GM12878 (cell line): ENCODE measurements around the gene RASSF4. TPM values are rescaled to one million over a fixed set of nuclear protein-coding genes. Genes with fewer than 3 reads are reported as not detected.

ENCODE experiments used
- ATAC-seq: fragments of 200-7000 bp; cut with Tn5 transposase; 3 replicates; pipeline ENCODE4 v1.9.1; 2020; ENCODE audit warnings: mild to moderate bottlenecking, moderate library complexity
- BruUV-seq: library from RNA; stranded (reverse); fragments of 400-500 nt; replicated peaks from 2 replicates; lab custom pipeline; 2021; lab: Mats Ljungman, UMichigan
- CTCF ChIA-PET: fragments of 300-600 bp; sonication (Branson Sonifier 250); formaldehyde crosslinking; extraction: SDS; loops from one replicate; lab custom pipeline; 2021; ENCODE audit warnings: inconsistent platforms; lab: Yijun Ruan, JAX
- POLR2A ChIA-PET: fragments of 350-600 bp; formaldehyde crosslinking; extraction: SDS; loops from one replicate; lab custom pipeline; 2021; ENCODE audit warnings: inconsistent platforms; lab: Charles Lee
- RAD21 ChIA-PET: fragments of 300-600 bp; sonication (Branson Sonifier 250); formaldehyde crosslinking; loops from one replicate; lab custom pipeline; 2023; ENCODE audit warnings: antibody characterized with exemption; ENCODE audit not compliant: unreplicated experiment; lab: Charles Lee
- SMC1A ChIA-PET: fragments of 300-600 bp; sonication (Branson Sonifier 250); formaldehyde crosslinking; loops from one replicate; lab custom pipeline; 2023; ENCODE audit not compliant: unreplicated experiment, uncharacterized antibody; lab: Charles Lee
- DNase-seq: peaks from one replicate; pipeline ENCODE4 v3.0.0-alpha.2; 2011; ENCODE audit warnings: low read depth, low spot score
- FAIRE-seq: peaks from 3 replicates; lab custom pipeline; 2011; peaks lifted over from hg19 to GRCh38; lab: Jason Lieb, UNC
- H2AFZ ChIP-seq: 2 replicates; pipeline ENCODE4 v1.6.0; 2011; ENCODE audit warnings: low read depth, low read length, control low read depth; ENCODE audit not compliant: control insufficient read depth
- H3K27ac ChIP-seq: 2 replicates; pipeline ENCODE4 v1.5.1; 2011; ENCODE audit warnings: control low read depth; ENCODE audit not compliant: control insufficient read depth, insufficient read depth
- H3K27me3 ChIP-seq, 2 experiments: replicated peaks in 1 of 2; 2 replicates each; pipeline versions ENCODE4 v1.6.0 to v1.6.1; 2011; ENCODE audit warnings: low read length in 1 of 2; ENCODE audit not compliant: control insufficient read depth in 2 of 2, insufficient read depth in 2 of 2
- H3K36me3 ChIP-seq, 2 experiments: 2 replicates each; pipeline ENCODE4 v1.5.1; 2011; ENCODE audit warnings: low read length in 1 of 2; ENCODE audit not compliant: control insufficient read depth in 2 of 2, insufficient read depth in 2 of 2
- H3K4me1 ChIP-seq: 2 replicates; pipeline ENCODE4 v1.6.1; 2011; ENCODE audit warnings: mild to moderate bottlenecking, low read length, moderate library complexity, mixed read lengths; ENCODE audit not compliant: control insufficient read depth, insufficient read depth
- H3K4me2 ChIP-seq: 2 replicates; pipeline ENCODE4 v1.6.0; 2011; ENCODE audit warnings: control low read depth; ENCODE audit not compliant: control insufficient read depth, insufficient read depth
- H3K4me3 ChIP-seq: fragments of 200-600 bp; sonication (generic); 2 replicates; pipeline ENCODE4 v1.5.1; 2016
- H3K79me2 ChIP-seq: 2 replicates; pipeline ENCODE4 v1.6.0; 2011; ENCODE audit warnings: low read length; ENCODE audit not compliant: control insufficient read depth, insufficient read depth
- H3K9ac ChIP-seq: 2 replicates; pipeline ENCODE4 v1.8.0; 2011; ENCODE audit warnings: low read length, control low read depth, mixed read lengths; ENCODE audit not compliant: control insufficient read depth, insufficient read depth
- H3K9me3 ChIP-seq: replicated peaks from 3 replicates; pipeline ENCODE4 v1.5.1; 2011; ENCODE audit warnings: mild to moderate bottlenecking, low read length; ENCODE audit not compliant: control insufficient read depth, insufficient read depth
- H4K20me1 ChIP-seq: 2 replicates; pipeline ENCODE4 v1.6.0; 2011; ENCODE audit not compliant: control insufficient read depth, insufficient read depth
- E2F8 ChIP-seq: fragments of 450-650 bp; IDR thresholded peaks from 2 replicates; pipeline ENCODE4 v1.6.1; 2018; ENCODE audit warnings: mild to moderate bottlenecking, low read depth, moderate library complexity; ENCODE audit not compliant: partially characterized antibody
- HDGF ChIP-seq: fragments of 450-650 bp; IDR thresholded peaks from 2 replicates; pipeline ENCODE4 v1.6.1; 2016; ENCODE audit warnings: antibody characterized with exemption
- IKZF1 ChIP-seq: fragments of 450-650 bp; conservative IDR thresholded peaks from 2 replicates; pipeline ENCODE4 v1.6.1; 2017; ENCODE audit warnings: antibody characterized with exemption, mild to moderate bottlenecking
- IKZF2 ChIP-seq, 2 experiments: fragments of 450-650 bp; IDR thresholded peaks; 2 replicates each; pipeline ENCODE4 v1.6.1; 2017; ENCODE audit warnings: mild to moderate bottlenecking in 2 of 2, moderate library complexity in 2 of 2
- KAT2A ChIP-seq: conservative IDR thresholded peaks from 2 replicates; pipeline ENCODE4 v1.6.1; 2011; ENCODE audit warnings: low read depth, low read length; ENCODE audit not compliant: control insufficient read depth
- SMAD5 ChIP-seq: IDR thresholded peaks from 2 replicates; pipeline ENCODE4 v1.6.1; 2016; ENCODE audit warnings: antibody characterized with exemption, low read depth
- SPI1 ChIP-seq: IDR thresholded peaks from 2 replicates; pipeline ENCODE4 v1.6.1; 2011; ENCODE audit warnings: low read depth, mild to moderate bottlenecking, low read length, moderate library complexity, borderline replicate concordance; ENCODE audit not compliant: insufficient read depth
- ZNF687 ChIP-seq: fragments of 450-650 bp; IDR thresholded peaks from 2 replicates; pipeline ENCODE4 v1.6.1; 2017; ENCODE audit warnings: mild to moderate bottlenecking, moderate library complexity
- WGBS: methylation state at CpG from one replicate; pipeline ENCODE4 v1.1.6; 2016; ENCODE audit warnings: low lambda C conversion rate; ENCODE audit not compliant: insufficient replicate concordance, insufficient coverage; ENCODE audit errors: missing lambda C conversion rate; 5-methylcytosine and 5-hydroxymethylcytosine counted together
- in situ Hi-C: fragments of 300-500 bp; cut with MboI; formaldehyde crosslinking; loops from 9 replicates; pipeline ENCODE4 v1.14.3; 2018; ENCODE audit warnings: mixed read lengths
- intact Hi-C: fragments of 100-400 bp; cut with micrococcal nuclease; formaldehyde crosslinking; loops from one replicate; pipeline ENCODE4 v1.14.2; 2022; ENCODE audit not compliant: unreplicated experiment
- polyA plus RNA-seq, 11 experiments: library from polyadenylated mRNA; depleted of rRNA in 4 of 11; unstranded in 6 of 11; stranded (reverse) in 5 of 11; fragments of >200 nt; fragmentation: Nextera tagmentation in 4 of 11; fragmentation: Illumina TruSeq in 1 of 11; extraction: Ambion mirVana in 4 of 11; extraction: Trizol in 1 of 11; gene quantifications; 1 replicate in 1 of 11; 2 replicates in 10 of 11; pipeline versions ENCODE4 v1.2.1 to v1.2.3, GENCODE V29; 2011 to 2016; ENCODE audit warnings: inconsistent platforms in 2 of 11, missing spikeins in 2 of 11, low read depth in 1 of 11
- total RNA-seq, 4 experiments: library from RNA; depleted of rRNA in 3 of 4; stranded (reverse); fragments of >200 nt in 3 of 4; fragmentation: Illumina TruSeq in 1 of 4; extraction: Trizol in 1 of 4; gene quantifications; 2 replicates each; pipeline versions ENCODE4 v1.2.1 to v1.2.3, GENCODE V29; 2013 to 2021

Gene RASSF4
- total and polyA plus RNA-seq, 10 of the 15 experiments (the other 5 are each of a cell fraction or from before 2014, with no cell fraction given): 3.7 to 71.1 (median 16.8) TPM

DNA sequence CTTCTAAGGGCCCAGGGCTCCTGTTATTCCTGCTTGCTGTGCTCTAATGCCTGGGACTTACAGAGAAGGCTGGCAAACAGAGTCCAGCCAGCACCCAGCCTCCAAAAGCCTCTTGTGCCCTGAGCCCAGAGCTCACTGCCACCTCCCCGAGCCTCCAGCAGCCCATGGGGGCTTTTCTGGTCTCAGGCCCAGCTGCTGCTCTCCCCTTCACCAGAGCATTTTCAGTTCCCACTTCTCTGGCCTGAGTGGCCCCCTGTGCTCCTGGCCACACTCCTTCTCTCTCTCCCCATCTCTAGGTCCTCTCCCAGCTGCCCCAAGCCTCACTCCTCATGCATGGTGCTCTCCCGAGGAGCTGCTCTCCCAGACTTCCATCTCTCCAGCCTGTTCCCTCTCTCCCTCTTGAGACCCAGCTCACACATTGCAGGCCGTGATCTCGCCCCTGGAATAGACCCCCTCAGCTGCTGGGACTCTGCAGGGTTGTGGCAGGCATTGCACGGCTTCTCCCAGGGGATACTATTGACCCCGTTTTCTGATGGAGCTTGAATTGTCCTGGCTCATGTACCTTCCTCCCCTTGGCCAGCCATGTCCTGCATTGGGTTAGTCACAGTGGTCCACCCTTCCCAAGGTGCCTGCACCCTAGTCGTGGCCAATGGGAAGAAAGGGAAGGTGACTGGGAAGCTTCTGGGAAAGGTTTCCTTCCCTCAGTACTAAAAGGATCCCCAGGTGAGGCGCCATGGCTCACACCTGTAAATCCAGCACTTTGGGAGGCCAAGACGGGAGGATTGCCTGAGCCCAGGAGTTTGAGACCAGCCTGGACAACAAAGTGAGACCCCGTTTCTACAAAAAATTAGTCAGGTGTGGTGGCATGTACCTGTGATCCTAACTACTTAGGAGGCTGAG lies 9.0 kb upstream of the RASSF4 start:
- SMC1A ChIA-PET: interaction anchor here (1.1 to 8.4 kb wide), 8 partner anchors 8 to 42 kb away, joined by 3 to 147 read pairs (median 8); partner anchors contain the start of genes DEPP1 and RASSF4
- Histone ChIP-seq H3K4me1 (peaks cover 50% of the 10 kb centered on the region), H4K20me1 (no peaks in the 10 kb centered on the region), H3K9me3 (no peaks in the 10 kb centered on the region; the same call in 1 of the 3 replicates), H2AFZ (no peak overlapping the region), H3K9ac (no peak overlapping the region), H3K27ac (peak overlapping the region; percentile 57), H3K79me2 (no peaks in the 10 kb centered on the region), H3K36me3 (no peaks in the 10 kb centered on the region), H3K27me3 (no peaks in the 10 kb centered on the region), H3K4me2 (no peak overlapping the region; the same call in 1 of the 2 replicates), H3K4me3 (no peak overlapping the region)
- ATAC-seq (peak; percentile 65), DNase-seq (no peak), FAIRE-seq (no peak)
- BruUV-seq: no TSS peak
- RAD21 ChIA-PET: interaction anchor here (1.5 to 7.5 kb wide), 6 partner anchors 9 to 30 kb away, joined by 4 to 60 read pairs (median 35); partner anchors contain the start of gene RASSF4
- in situ Hi-C loops: loop anchor here (25.0 kb wide), 1 partner anchor 1788 kb away; no protein-coding TSS in a partner anchor
- WGBS: 79% methylated on average over 10 of the region's 10 CpGs
- intact Hi-C loops: no loop called here
- POLR2A ChIA-PET: interaction anchor here (0.6 to 8.5 kb wide), 4 partner anchors 11 to 23 kb away, joined by 3 to 174 read pairs (median 4); partner anchors contain the start of gene RASSF4
- CTCF ChIA-PET: interaction anchor here (0.6 to 6.8 kb wide), 8 partner anchors 9 to 30 kb away, joined by 3 to 80 read pairs (median 5); partner anchors contain the start of gene RASSF4
- 0 out of 2 replicates have a peak, but pooled peaks have one; percentile 16 for TF ChIP-seq HDGF
- peak; percentile 28; the same call in 1 of the 2 replicates for TF ChIP-seq ZNF687
- no peak for TF ChIP-seq SMAD5
- no peak for TF ChIP-seq KAT2A
- no peak for TF ChIP-seq E2F8
- TF ChIP-seq IKZF2 (IDR thresholded peaks at IDR 0.05): no peak
- TF ChIP-seq IKZF1: peak; percentile 55
- TF ChIP-seq SPI1: peak; percentile 79
